SKM-1 treated with dmso at 0.1 percent for 144 hours (cell line): ENCODE data around the gene CCNB1IP1.
"Not testable (repeated sequence)": the region's sequence is repeated elsewhere in the genome, so short reads cannot be mapped to it uniquely, and the experiment has no call there.

Experiments
- DNase-seq: peaks from one replicate; lab custom pipeline; 2025; ENCODE audit not compliant: unreplicated experiment; lab: John Stamatoyannopoulos, UW

Gene CCNB1IP1

GRCh38 chr14:20332788-20333493 is at the start of gene CCNB1IP1:
TSS of gene CCNB1IP1 (minus strand) at chr14:20333279. CDS start at chr14:20316523, 16,756 bp downstream.
- DNase-seq = peak; percentile 60

GRCh38 chr14:20382526-20382925 is 49.4 kb upstream of the CCNB1IP1 start:
- no peak for DNase-seq

- no peak for DNase-seq
Observed at GRCh38 chr14:20381341-20381740, 48.3 kb upstream of the CCNB1IP1 start.

GRCh38 chr14:20380681-20381080 is 47.6 kb upstream of the CCNB1IP1 start:
- DNase-seq = no peak

- DNase-seq = no peak
Observed at GRCh38 chr14:20379743-20380142, 46.7 kb upstream of the CCNB1IP1 start.

GRCh38 chr14:20377171-20377570 is 44.1 kb upstream of the CCNB1IP1 start:
- DNase-seq = no peak

- DNase-seq = no peak
Observed at GRCh38 chr14:20376071-20376588, 43.1 kb upstream of the CCNB1IP1 start.

GRCh38 chr14:20375471-20375870 is 42.4 kb upstream of the CCNB1IP1 start:
- no peak for DNase-seq

- DNase-seq = no peak
Observed at GRCh38 chr14:20372796-20373195, 39.7 kb upstream of the CCNB1IP1 start.

- DNase-seq = no peak
Observed at GRCh38 chr14:20365928-20366327, 32.8 kb upstream of the CCNB1IP1 start.

- not testable (repeated sequence) for DNase-seq
Observed at GRCh38 chr14:20358474-20358873, 25.4 kb upstream of the CCNB1IP1 start.

GRCh38 chr14:20356422-20356821 is 23.3 kb upstream of the CCNB1IP1 start:
- no peak for DNase-seq

GRCh38 chr14:20350860-20351259 is 17.8 kb upstream of the CCNB1IP1 start:
- no peak for DNase-seq

- DNase-seq = no peak
Observed at GRCh38 chr14:20350282-20350681, 17.2 kb upstream of the CCNB1IP1 start.

- DNase-seq = no peak
Observed at GRCh38 chr14:20347747-20348146, 14.7 kb upstream of the CCNB1IP1 start.

- no peak for DNase-seq
Observed at GRCh38 chr14:20346713-20347112, 13.6 kb upstream of the CCNB1IP1 start.

- no peak for DNase-seq
Observed at GRCh38 chr14:20345366-20345765, 12.3 kb upstream of the CCNB1IP1 start.

- no peak for DNase-seq
Observed at GRCh38 chr14:20343862-20344220, 10.8 kb upstream of the CCNB1IP1 start.

- DNase-seq = peak; percentile 91
Observed at GRCh38 chr14:20343092-20343861, 10.2 kb upstream of the CCNB1IP1 start, which contains the start of gene PARP2. TSS of gene PARP2 (plus strand) at chr14:20343635. CDS start at chr14:20343642, 7 bp downstream.

- no peak for DNase-seq
Observed at GRCh38 chr14:20341646-20342045, 8.6 kb upstream of the CCNB1IP1 start.

- DNase-seq = not testable (repeated sequence)
Observed at GRCh38 chr14:20341032-20341431, 8.0 kb upstream of the CCNB1IP1 start.

GRCh38 chr14:20334017-20334416 is 938 bp upstream of the CCNB1IP1 start:
- DNase-seq = no peak
